ENCODE results near the gene GALR2. TPM values are rescaled to one million over a fixed set of nuclear protein-coding genes. Genes with fewer than 3 reads are reported as not detected.

GALR2 gene
- polyA plus RNA-seq, 2 of the 4 experiments (the other 2 are of a cell fraction), result 0.32 to 0.44 TPM

DNA sequence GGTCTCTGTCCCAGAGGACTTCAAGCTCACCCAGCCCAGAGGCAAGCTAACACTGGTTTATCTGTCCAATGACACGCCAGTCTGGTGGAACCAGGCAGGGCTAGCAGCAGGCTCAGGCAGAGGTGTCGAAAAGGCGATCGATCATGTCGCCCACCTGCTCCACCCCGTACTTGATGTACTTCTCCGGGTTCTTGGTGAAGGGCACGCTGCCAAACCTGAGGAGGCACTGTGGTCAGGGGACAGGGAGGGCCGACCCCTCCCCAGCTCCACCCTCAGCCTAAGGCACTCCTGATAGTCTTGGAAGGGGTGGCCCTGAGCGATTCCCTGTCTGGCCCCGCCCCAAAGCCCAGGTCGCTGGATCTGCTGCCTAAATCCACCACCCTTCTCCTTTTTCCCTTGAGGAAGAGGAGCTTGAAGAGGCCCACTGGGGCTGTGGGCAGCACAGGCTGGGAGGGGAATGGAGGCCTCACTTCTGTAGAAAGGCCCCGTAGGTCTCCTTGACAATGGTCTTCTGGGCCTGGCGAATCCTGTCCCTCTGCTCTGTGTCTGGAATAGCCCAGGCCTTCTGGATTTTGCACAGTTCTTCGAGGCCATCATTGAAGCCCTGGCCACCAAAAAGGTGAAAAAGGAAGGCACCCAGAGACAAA lies 9.1 kb downstream of the GALR2 start (continued):
- TF ChIP-seq, protein P1, sequence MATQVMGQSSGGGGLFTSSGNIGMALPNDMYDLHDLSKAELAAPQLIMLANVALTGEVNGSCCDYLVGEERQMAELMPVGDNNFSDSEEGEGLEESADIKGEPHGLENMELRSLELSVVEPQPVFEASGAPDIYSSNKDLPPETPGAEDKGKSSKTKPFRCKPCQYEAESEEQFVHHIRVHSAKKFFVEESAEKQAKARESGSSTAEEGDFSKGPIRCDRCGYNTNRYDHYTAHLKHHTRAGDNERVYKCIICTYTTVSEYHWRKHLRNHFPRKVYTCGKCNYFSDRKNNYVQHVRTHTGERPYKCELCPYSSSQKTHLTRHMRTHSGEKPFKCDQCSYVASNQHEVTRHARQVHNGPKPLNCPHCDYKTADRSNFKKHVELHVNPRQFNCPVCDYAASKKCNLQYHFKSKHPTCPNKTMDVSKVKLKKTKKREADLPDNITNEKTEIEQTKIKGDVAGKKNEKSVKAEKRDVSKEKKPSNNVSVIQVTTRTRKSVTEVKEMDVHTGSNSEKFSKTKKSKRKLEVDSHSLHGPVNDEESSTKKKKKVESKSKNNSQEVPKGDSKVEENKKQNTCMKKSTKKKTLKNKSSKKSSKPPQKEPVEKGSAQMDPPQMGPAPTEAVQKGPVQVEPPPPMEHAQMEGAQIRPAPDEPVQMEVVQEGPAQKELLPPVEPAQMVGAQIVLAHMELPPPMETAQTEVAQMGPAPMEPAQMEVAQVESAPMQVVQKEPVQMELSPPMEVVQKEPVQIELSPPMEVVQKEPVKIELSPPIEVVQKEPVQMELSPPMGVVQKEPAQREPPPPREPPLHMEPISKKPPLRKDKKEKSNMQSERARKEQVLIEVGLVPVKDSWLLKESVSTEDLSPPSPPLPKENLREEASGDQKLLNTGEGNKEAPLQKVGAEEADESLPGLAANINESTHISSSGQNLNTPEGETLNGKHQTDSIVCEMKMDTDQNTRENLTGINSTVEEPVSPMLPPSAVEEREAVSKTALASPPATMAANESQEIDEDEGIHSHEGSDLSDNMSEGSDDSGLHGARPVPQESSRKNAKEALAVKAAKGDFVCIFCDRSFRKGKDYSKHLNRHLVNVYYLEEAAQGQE (IDR thresholded peaks at IDR 0.05), result no peak
- TF ChIP-seq POLR2A (IDR thresholded peaks at IDR 0.05; ENCODE audit: low read length), result no peak

GRCh38 chr17:76085066-76085730 lies 10.6 kb downstream of the GALR2 start:
- Histone ChIP-seq H3K4me2 (no peak overlapping the region), H3K27ac (no peak overlapping the region), H3K9me3 (no peaks in the 10 kb centered on the region), H3K4me3 (no peak overlapping the region), H3K4me1 (no peaks in the 10 kb centered on the region)
- DNase-seq (ENCODE audit: low read depth in 1 of 2, low spot score in 1 of 2) (no peak), FAIRE-seq (no peak), ATAC-seq (no peak)
- ChIA-PET CTCF (interaction anchor here (0.9 to 2.3 kb wide), 6 partner anchors 11 to 214 kb away, joined by 3 to 8 read pairs (median 3); partner anchors contain the start of gene GALR2), POLR2A (interaction anchor here (1.2 kb wide), 1 partner anchor 305 kb away, joined by 3 read pairs; no protein-coding TSS in a partner anchor)
- WGBS (ENCODE audit: missing lambda C conversion rate), result 91% methylated on average over 17 of the region's 17 CpGs
- TF ChIP-seq FOSB (CRISPR knock-in tag; IDR thresholded peaks at IDR 0.05) (no peak), FOXS1 (CRISPR knock-in tag; IDR thresholded peaks at IDR 0.05) (no peak), EHMT2 (IDR thresholded peaks at IDR 0.05; ENCODE audit: low read depth) (no peak), JUN (IDR thresholded peaks at IDR 0.05) (no peak), NFE2L2 (conservative IDR thresholded peaks at IDR 0.05; ENCODE audit: low read length) (no peak), TP53 (CRISPR knock-in tag; IDR thresholded peaks at IDR 0.05) (no peak), HOXA7 (CRISPR knock-in tag; IDR thresholded peaks at IDR 0.05) (no peak), NR3C1 (IDR thresholded peaks at IDR 0.05) (no peak), NPAS2 (CRISPR knock-in tag; IDR thresholded peaks at IDR 0.05; ENCODE audit: borderline replicate concordance) (no peak), CTCF (IDR thresholded peaks at IDR 0.05) (no peak), ZFP36 (IDR thresholded peaks at IDR 0.05; ENCODE audit: borderline replicate concordance, partially characterized antibody) (no peak), ZNF302 (CRISPR knock-in tag; IDR thresholded peaks at IDR 0.05) (no peak)

GRCh38 chr17:76085731-76086366 lies 11.3 kb downstream of the GALR2 start:
- WGBS (ENCODE audit: missing lambda C conversion rate), result 89% methylated on average over 13 of the region's 13 CpGs

More at GRCh38 chr17:76085731-76086366, 11.3 kb downstream of the GALR2 start:
- DNase-seq (ENCODE audit: low read depth in 1 of 2, low spot score in 1 of 2) (no peak), FAIRE-seq (no peak), ATAC-seq (no peak)
- ChIA-PET POLR2A (interaction anchor here (1.2 kb wide), 1 partner anchor 306 kb away, joined by 3 read pairs; no protein-coding TSS in a partner anchor), CTCF (interaction anchor here (0.9 to 2.3 kb wide), 5 partner anchors 11 to 213 kb away, joined by 3 to 8 read pairs (median 3); partner anchors contain the start of gene GALR2)
- H3K9me3 ChIP-seq, result no peaks in the 10 kb centered on the region
- no peak overlapping the region for H3K4me3 ChIP-seq
- no peak for TF ChIP-seq FOXS1 (CRISPR knock-in tag; IDR thresholded peaks at IDR 0.05)
- H3K4me1 ChIP-seq, result no peaks in the 10 kb centered on the region
- no peak overlapping the region for H3K27ac ChIP-seq
- no peak overlapping the region for H3K4me2 ChIP-seq

Data from A549 (cell line).